RWPE1 (cell line): ENCODE measurements around the gene OMA1.

ENCODE experiments used
- CTCF ChIA-PET: fragments of 350-600 bp; sonication (Branson Sonifier 250); formaldehyde crosslinking; extraction: SDS; loops from one replicate; lab custom pipeline; 2021; lab: Yijun Ruan, JAX
- POLR2A ChIA-PET: fragments of 400-600 bp; formaldehyde crosslinking; extraction: SDS; loops from one replicate; lab custom pipeline; 2020; ENCODE audit warnings: antibody characterized with exemption; ENCODE audit not compliant: low non-redundant PET; lab: Yijun Ruan, JAX
- DNase-seq: peaks from one replicate; pipeline ENCODE4 v3.0.0; 2012; ENCODE audit warnings: low spot score
- H3K27ac ChIP-seq: fragments of 450-650 bp; 2 replicates; pipeline ENCODE4 v1.5.1; 2017
- TF ChIP-seq, protein P1 (sequence below): fragments of 450-650 bp; conservative IDR thresholded peaks from 2 replicates; pipeline ENCODE4 v1.5.1; 2017; ENCODE audit warnings: low read depth, mild to moderate bottlenecking

Gene OMA1

DNA sequence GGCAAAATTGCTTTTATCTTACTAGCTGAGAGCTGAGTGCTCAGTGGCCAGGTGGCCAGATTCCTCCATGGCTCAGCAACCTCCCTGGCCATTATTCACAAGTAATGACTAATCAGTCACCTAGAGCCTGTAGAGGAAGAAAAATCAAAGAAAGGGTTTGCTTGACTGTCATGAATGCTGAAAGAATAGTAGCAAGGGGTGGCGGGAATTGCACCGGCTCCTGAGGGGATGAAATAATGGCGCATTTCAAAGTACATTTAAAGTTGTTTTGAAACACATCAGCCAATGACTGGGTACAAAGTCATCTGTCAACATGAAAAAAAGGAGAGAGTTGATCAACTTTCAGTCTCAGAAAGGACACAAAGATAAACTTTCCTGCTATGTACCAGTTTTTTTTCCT lies 99.5 kb downstream of the OMA1 start:
- POLR2A ChIA-PET: no interaction called here

GRCh38 chr1:58446368-58446767 lies 100.2 kb downstream of the OMA1 start:
- H3K27ac ChIP-seq: no peak overlapping the region
- no peak for DNase-seq
- TF ChIP-seq, protein P1, sequence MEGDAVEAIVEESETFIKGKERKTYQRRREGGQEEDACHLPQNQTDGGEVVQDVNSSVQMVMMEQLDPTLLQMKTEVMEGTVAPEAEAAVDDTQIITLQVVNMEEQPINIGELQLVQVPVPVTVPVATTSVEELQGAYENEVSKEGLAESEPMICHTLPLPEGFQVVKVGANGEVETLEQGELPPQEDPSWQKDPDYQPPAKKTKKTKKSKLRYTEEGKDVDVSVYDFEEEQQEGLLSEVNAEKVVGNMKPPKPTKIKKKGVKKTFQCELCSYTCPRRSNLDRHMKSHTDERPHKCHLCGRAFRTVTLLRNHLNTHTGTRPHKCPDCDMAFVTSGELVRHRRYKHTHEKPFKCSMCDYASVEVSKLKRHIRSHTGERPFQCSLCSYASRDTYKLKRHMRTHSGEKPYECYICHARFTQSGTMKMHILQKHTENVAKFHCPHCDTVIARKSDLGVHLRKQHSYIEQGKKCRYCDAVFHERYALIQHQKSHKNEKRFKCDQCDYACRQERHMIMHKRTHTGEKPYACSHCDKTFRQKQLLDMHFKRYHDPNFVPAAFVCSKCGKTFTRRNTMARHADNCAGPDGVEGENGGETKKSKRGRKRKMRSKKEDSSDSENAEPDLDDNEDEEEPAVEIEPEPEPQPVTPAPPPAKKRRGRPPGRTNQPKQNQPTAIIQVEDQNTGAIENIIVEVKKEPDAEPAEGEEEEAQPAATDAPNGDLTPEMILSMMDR: no peak
- ChIA-PET CTCF (interaction anchor here (0.6 kb wide), 1 partner anchor 206 kb away, joined by 3 read pairs; no protein-coding TSS in a partner anchor), POLR2A (no interaction called here)

More for the DNA sequence above, 99.5 kb downstream of the OMA1 start:
- TF ChIP-seq, protein P1: no peak
- DNase-seq: no peak
- CTCF ChIA-PET: interaction anchor here (0.6 to 0.9 kb wide), 2 partner anchors 25 to 1323 kb away, joined by 3 to 4 read pairs; no protein-coding TSS in a partner anchor
- H3K27ac ChIP-seq: no peak overlapping the region

- no peak overlapping the region for H3K27ac ChIP-seq
- TF ChIP-seq, protein P1: no peak
- ChIA-PET CTCF (interaction anchor here (0.6 kb wide), 1 partner anchor 56 kb away, joined by 4 read pairs; no protein-coding TSS in a partner anchor), POLR2A (no interaction called here)
- no peak for DNase-seq
These were observed 102.3 kb downstream of the OMA1 start for GRCh38 chr1:58443986-58444868.

- TF ChIP-seq, protein P1: no peak
- ChIA-PET CTCF (no interaction called here), POLR2A (no interaction called here)
- no peak overlapping the region for H3K27ac ChIP-seq
- no peak for DNase-seq
These were observed 104.4 kb downstream of the OMA1 start for GRCh38 chr1:58442114-58442513.

GRCh38 chr1:58441699-58442098 lies 104.8 kb downstream of the OMA1 start:
- ChIA-PET POLR2A (no interaction called here), CTCF (interaction anchor here (0.7 kb wide), 1 partner anchor 1780 kb away, joined by 3 read pairs; no protein-coding TSS in a partner anchor)
- DNase-seq: no peak
- no peak overlapping the region for H3K27ac ChIP-seq
- TF ChIP-seq, protein P1: no peak

DNA sequence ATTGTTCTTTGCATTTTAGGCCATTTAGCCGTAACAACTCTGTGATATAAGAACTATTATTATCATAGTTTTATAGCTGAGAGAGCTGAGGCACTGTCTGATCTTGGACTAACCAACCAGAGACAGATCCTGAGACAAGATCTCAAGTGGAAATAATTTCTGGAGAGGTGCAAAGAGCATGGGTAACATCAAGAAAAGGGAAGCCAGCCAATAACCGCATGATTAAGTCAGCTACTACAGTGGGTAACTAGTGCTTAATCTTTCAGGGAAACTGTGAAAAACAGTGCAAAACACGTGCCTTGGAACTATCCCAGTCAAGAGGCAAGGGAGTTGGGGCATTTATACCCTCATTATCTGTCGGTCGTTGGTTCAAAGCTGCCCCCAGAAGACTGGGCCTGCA lies 105.8 kb downstream of the OMA1 start:
- POLR2A ChIA-PET: no interaction called here
- TF ChIP-seq, protein P1: no peak
- no peak overlapping the region for H3K27ac ChIP-seq
- no peak for DNase-seq
- CTCF ChIA-PET: interaction anchor here (0.6 kb wide), 1 partner anchor 102 kb away, joined by 5 read pairs; no protein-coding TSS in a partner anchor
